ENCODE measurements around the gene TRABD.

The TRABD gene

DNA sequence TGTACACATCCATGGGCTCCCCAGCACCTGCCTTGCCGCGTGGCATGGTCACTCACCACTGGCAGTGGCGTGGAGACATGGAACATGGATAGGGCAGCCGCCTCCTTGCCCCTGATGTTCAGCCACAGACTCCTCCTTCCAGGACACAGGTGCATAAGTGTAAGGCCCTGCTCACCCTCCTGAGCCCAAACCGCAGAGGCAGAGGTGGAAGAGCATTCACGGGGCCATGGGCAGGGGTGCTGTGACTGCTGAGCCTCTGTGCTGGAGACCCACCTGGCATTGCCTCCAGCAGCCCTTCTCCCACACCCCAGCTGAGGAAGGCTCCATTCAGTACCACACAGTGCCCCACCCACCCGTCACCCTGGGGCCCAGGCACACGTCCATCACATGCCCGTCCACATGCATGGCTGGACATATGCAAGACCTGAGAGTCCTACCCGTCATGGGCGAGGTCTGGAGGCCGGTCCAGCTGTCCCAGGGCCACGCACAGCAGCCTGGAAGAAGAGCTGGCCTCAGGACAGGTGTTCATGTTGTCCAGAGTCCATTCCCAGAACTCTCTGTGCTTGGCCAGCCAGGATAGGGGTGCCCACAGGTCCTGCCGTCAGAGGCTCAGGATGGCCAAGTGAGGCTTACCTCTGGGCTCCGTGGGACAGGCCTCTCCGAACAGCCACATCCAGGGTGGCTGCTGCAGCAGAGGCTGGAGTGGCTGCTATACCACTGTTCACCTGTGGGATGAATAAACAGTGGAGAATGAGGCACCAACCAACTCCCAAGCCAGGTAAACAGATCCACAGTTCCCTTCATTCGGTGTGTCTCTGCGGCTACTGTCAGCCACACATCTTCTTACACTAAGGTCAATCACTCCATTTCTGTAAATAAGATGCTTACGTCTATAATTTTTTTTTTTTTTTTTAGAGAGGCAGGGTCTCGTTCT is 60.8 kb downstream of the TRABD start:
- DNase-seq, result no peak

GRCh38 chr22:50247748-50248147 is 62.0 kb downstream of the TRABD start:
- DNase-seq, result peak; percentile 25

- DNase-seq, result no peak
Measured at GRCh38 chr22:50248196-50249081, 62.7 kb downstream of the TRABD start.
